ENCODE measurements around the gene FILIP1L.

The FILIP1L gene

DNA sequence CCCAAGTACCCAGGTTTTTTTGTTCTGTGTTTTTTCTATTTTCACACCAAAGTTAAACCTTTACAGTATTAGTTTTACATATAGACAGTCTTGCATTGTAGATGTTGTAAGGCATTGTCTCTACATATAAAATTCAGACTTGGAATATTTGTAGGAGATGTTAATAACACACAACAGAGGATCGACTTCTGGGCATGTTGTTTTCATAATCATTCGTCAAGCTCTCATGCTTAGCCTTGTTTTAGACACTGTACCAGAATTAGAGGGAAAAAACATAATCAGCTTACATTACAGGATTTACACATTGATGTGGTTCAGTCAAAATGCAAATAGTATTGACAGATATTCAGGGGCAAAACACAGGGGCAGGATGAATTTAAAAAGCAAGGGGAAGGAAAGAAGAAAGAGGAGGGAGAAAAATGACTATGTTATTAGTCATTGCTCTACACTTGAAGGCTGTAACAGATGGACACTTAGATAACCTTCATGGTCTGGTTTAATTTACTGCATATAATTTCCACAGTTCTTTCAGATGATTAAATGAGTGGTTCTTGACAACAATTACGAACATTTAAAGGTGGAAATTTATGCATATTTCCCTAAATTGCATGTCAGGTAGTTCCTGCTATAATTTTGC is 289.2 kb downstream of the FILIP1L start:
- H3K27ac ChIP-seq = no peak overlapping the region
- DNase-seq = no peak

GRCh38 chr3:99823723-99824711 is 290.3 kb downstream of the FILIP1L start:
- no peak for TF ChIP-seq CTCF (IDR thresholded peaks at IDR 0.05; ENCODE audit: low read depth, low read length, missing control alignments)
- H3K27me3 ChIP-seq (replicated peaks) = no peaks in the 10 kb centered on the region
- in situ Hi-C loops (cut with HindIII; ENCODE audit: low pct_ligation_motif_present, low sequenced_read_pairs) = no loop called here
- DNase-seq = no peak
- H3K27ac ChIP-seq = no peak overlapping the region
- H3K4me3 ChIP-seq (ENCODE audit: low read depth, low read length) = no peak overlapping the region
- H3K36me3 ChIP-seq (replicated peaks) = no peaks in the 10 kb centered on the region

More for the DNA sequence above, 289.2 kb downstream of the FILIP1L start:
- H3K27me3 ChIP-seq (replicated peaks) = no peaks in the 10 kb centered on the region
- H3K4me3 ChIP-seq (ENCODE audit: low read depth, low read length) = no peak overlapping the region
- TF ChIP-seq CTCF (IDR thresholded peaks at IDR 0.05; ENCODE audit: low read depth, low read length, missing control alignments) = no peak
- in situ Hi-C loops (cut with HindIII; ENCODE audit: low pct_ligation_motif_present, low sequenced_read_pairs) = loop anchor here (25.0 kb wide), 2 partner anchors 237 to 437 kb away; partner anchors contain the start of gene TBC1D23
- no peaks in the 10 kb centered on the region for H3K36me3 ChIP-seq (replicated peaks)

DNA sequence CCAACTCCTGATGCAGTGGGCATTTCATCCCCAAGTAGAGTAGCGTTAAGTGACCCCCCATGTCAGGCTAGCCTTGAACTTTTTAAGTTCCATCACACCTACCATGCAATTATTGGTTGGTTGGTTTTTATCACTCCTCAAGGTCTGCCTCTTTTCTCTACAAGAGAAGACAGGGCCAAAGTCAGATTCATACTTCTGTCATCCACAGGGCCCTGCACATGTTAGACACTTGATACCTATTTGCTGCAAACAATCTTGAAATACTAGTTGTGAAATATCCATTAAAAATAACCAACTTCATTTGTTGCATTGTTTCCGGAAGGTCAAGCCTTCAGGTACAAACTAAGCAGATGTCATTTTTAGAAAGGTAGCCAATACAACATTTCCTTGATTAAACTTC is 295.5 kb downstream of the FILIP1L start:
- Histone ChIP-seq H3K36me3 (replicated peaks) (no peaks in the 10 kb centered on the region), H3K27me3 (replicated peaks) (no peaks in the 10 kb centered on the region), H3K27ac (no peak overlapping the region), H3K4me3 (ENCODE audit: low read depth, low read length) (no peak overlapping the region)
- in situ Hi-C loops (cut with HindIII; ENCODE audit: low pct_ligation_motif_present, low sequenced_read_pairs) = no loop called here
- no peak for DNase-seq
- TF ChIP-seq CTCF (IDR thresholded peaks at IDR 0.05; ENCODE audit: low read depth, low read length, missing control alignments) = no peak

GRCh38 chr3:99817437-99818240 is 296.7 kb downstream of the FILIP1L start, which contains the start of gene CMSS1:
Gene CMSS1 (plus strand): TSS chr3:99817862.
- peak; percentile 91 for DNase-seq
- in situ Hi-C loops (cut with HindIII; ENCODE audit: low pct_ligation_motif_present, low sequenced_read_pairs) = no loop called here
- Histone ChIP-seq H3K27ac (peak within 1 kb of the TSS; percentile 99), H3K36me3 (replicated peaks) (no peaks in the 10 kb centered on the region), H3K27me3 (replicated peaks) (no peaks in the 10 kb centered on the region), H3K4me3 (ENCODE audit: low read depth, low read length) (peak within 1 kb of the TSS; percentile 83)
- peak; percentile 49 for TF ChIP-seq CTCF (IDR thresholded peaks at IDR 0.05; ENCODE audit: low read depth, low read length, missing control alignments)

DNA sequence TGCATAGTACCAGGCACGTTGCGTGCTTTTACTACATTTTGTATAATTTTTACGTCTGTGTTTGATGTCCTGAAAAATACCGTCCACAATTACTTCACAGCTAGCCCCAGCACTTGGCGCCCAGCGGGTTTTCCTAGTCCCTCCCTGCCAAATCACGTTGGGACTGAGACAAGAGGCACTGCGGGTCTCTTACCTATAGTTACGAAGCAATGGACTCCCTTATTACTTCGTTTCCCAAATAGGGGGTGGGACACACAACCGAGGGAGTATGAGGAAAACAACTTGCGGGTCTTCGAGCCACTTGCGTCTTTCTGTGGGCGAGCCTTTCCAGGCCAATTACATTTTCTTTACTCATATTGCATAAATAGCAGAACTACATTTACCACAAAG is 297.3 kb downstream of the FILIP1L start:
- no peak for TF ChIP-seq CTCF (IDR thresholded peaks at IDR 0.05; ENCODE audit: low read depth, low read length, missing control alignments)
- in situ Hi-C loops (cut with HindIII; ENCODE audit: low pct_ligation_motif_present, low sequenced_read_pairs) = no loop called here
- Histone ChIP-seq H3K27ac (peak overlapping the region; percentile 99), H3K27me3 (replicated peaks) (no peaks in the 10 kb centered on the region), H3K4me3 (ENCODE audit: low read depth, low read length) (peak overlapping the region; percentile 83), H3K36me3 (replicated peaks) (no peaks in the 10 kb centered on the region)
- no peak for DNase-seq
